ENCODE measurements around the gene SH3RF3.
A peak's percentile ranks its signal among the peaks of the same experiment; 100 is the strongest.

The SH3RF3 gene

GRCh38 chr2:109507217-109507616 lies 378.2 kb downstream of the SH3RF3 start:
- no peak for DNase-seq (ENCODE audit: low read depth)

GRCh38 chr2:109507828-109508227 lies 378.8 kb downstream of the SH3RF3 start:
- no peak for DNase-seq (ENCODE audit: low read depth)

GRCh38 chr2:109508556-109508955 lies 379.6 kb downstream of the SH3RF3 start:
- no peak for DNase-seq (ENCODE audit: low read depth)

- no peak for DNase-seq (ENCODE audit: low read depth)
These were observed 381.4 kb downstream of the SH3RF3 start for GRCh38 chr2:109510136-109511028.

GRCh38 chr2:109511168-109511567 lies 382.2 kb downstream of the SH3RF3 start:
- no peak for DNase-seq (ENCODE audit: low read depth)

GRCh38 chr2:109512076-109512475 lies 383.1 kb downstream of the SH3RF3 start:
- DNase-seq (ENCODE audit: low read depth), result no peak

GRCh38 chr2:109513230-109513629 lies 384.2 kb downstream of the SH3RF3 start:
- DNase-seq (ENCODE audit: low read depth), result no peak

GRCh38 chr2:109513749-109514588 lies 385.0 kb downstream of the SH3RF3 start:
- DNase-seq (ENCODE audit: low read depth), result peak; percentile 87

GRCh38 chr2:109514857-109515256 lies 385.9 kb downstream of the SH3RF3 start:
- no peak for DNase-seq (ENCODE audit: low read depth)

- no peak for DNase-seq (ENCODE audit: low read depth)
These were observed 387.6 kb downstream of the SH3RF3 start for GRCh38 chr2:109516445-109517117.

GRCh38 chr2:109517118-109517889 lies 388.3 kb downstream of the SH3RF3 start:
- DNase-seq (ENCODE audit: low read depth), result no peak

- DNase-seq (ENCODE audit: low read depth), result no peak
These were observed 390.5 kb downstream of the SH3RF3 start for GRCh38 chr2:109519513-109519912.

- no peak for DNase-seq (ENCODE audit: low read depth)
These were observed 392.4 kb downstream of the SH3RF3 start for GRCh38 chr2:109521233-109522062.

GRCh38 chr2:109522063-109522374 lies 393.0 kb downstream of the SH3RF3 start:
- DNase-seq (ENCODE audit: low read depth), result no peak

- no peak for DNase-seq (ENCODE audit: low read depth)
These were observed 394.1 kb downstream of the SH3RF3 start for GRCh38 chr2:109523121-109523520.

GRCh38 chr2:109523536-109524361 lies 394.7 kb downstream of the SH3RF3 start:
- no peak for DNase-seq (ENCODE audit: low read depth)

GRCh38 chr2:109525836-109526235 lies 396.8 kb downstream of the SH3RF3 start:
- DNase-seq (ENCODE audit: low read depth), result no peak

- DNase-seq (ENCODE audit: low read depth), result no peak
These were observed 397.5 kb downstream of the SH3RF3 start for GRCh38 chr2:109526442-109526970.

GRCh38 chr2:109527079-109527478 lies 398.1 kb downstream of the SH3RF3 start:
- DNase-seq (ENCODE audit: low read depth), result no peak
